PFSK-1 (cell line): ENCODE data around the gene SP2.

Source experiments
- FOXP2 ChIP-seq: optimal IDR thresholded peaks from 2 replicates; pipeline ENCODE3; 2011; ENCODE audit warnings: borderline replicate concordance, control low read depth, inconsistent platforms; ENCODE audit not compliant: insufficient read depth; ENCODE audit errors: extremely low read length, extremely low read depth
- POLR2AphosphoS5 ChIP-seq: IDR thresholded peaks from 2 replicates; pipeline ENCODE4 v1.6.1; 2012; ENCODE audit warnings: low read depth, mild to moderate bottlenecking, control low read depth, low read length, moderate library complexity
- SIN3A ChIP-seq: IDR thresholded peaks from 2 replicates; pipeline ENCODE4 v1.6.1; 2012; ENCODE audit warnings: mild to moderate bottlenecking, low read length, moderate library complexity, borderline replicate concordance; ENCODE audit not compliant: insufficient read depth
- TAF1 ChIP-seq: IDR thresholded peaks from 2 replicates; pipeline ENCODE4 v1.6.1; 2012; ENCODE audit warnings: low read length, control low read depth, borderline replicate concordance; ENCODE audit not compliant: insufficient read depth
- TF ChIP-seq, protein P1 (sequence below), 2 experiments: IDR thresholded peaks; 2 replicates each; pipeline versions ENCODE4 v1.6.1 to v1.8.0; 2011 to 2012; ENCODE audit warnings: low read depth in 2 of 2, low read length in 2 of 2, control low read depth in 1 of 2, inconsistent platforms in 1 of 2, mild to moderate bottlenecking in 1 of 2, moderate library complexity in 1 of 2; ENCODE audit not compliant: insufficient read depth in 1 of 2

DNA sequence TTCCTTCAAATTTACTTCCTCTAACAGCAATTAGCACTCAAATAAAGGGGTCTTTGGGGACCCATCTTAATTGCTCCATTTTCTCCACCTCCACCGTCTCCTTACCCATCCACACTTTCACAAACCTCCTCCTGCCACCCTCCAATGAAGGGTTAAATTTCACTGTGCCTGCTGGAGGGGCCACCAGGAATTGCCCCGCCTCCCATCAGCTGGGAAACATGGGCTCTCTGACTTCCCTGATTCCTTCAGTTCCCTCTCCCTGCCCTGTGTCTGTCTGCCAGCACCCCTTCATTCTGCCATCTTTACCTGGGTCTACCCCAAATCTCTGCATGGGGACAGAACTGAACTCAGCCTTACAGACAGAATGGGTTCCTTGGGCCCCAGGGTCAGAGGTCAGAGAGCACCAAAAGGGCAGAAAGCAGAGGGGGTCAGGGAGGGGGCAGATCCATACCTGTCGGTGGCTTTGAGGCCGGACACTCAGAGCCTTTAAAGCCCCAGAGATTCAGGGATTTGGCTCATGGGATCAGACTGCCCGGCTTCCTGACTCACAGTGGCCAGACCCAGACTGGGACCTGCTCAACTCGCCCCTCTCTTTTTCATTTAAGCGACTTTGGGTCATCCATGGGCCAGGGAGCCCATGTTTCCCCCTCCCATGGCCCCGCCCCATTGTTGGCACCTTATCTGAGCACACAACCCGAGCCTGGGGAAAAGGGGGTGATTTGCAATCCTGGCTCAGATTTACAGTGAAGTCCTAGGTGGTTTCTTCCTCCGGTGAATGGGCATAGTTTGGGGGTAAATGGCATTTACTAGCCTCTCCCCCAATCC is 17.6 kb upstream of the SP2 start:
- TF ChIP-seq, protein P1, sequence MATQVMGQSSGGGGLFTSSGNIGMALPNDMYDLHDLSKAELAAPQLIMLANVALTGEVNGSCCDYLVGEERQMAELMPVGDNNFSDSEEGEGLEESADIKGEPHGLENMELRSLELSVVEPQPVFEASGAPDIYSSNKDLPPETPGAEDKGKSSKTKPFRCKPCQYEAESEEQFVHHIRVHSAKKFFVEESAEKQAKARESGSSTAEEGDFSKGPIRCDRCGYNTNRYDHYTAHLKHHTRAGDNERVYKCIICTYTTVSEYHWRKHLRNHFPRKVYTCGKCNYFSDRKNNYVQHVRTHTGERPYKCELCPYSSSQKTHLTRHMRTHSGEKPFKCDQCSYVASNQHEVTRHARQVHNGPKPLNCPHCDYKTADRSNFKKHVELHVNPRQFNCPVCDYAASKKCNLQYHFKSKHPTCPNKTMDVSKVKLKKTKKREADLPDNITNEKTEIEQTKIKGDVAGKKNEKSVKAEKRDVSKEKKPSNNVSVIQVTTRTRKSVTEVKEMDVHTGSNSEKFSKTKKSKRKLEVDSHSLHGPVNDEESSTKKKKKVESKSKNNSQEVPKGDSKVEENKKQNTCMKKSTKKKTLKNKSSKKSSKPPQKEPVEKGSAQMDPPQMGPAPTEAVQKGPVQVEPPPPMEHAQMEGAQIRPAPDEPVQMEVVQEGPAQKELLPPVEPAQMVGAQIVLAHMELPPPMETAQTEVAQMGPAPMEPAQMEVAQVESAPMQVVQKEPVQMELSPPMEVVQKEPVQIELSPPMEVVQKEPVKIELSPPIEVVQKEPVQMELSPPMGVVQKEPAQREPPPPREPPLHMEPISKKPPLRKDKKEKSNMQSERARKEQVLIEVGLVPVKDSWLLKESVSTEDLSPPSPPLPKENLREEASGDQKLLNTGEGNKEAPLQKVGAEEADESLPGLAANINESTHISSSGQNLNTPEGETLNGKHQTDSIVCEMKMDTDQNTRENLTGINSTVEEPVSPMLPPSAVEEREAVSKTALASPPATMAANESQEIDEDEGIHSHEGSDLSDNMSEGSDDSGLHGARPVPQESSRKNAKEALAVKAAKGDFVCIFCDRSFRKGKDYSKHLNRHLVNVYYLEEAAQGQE (IDR thresholded peaks at IDR 0.05; ENCODE audit: insufficient read depth in 1 of 2, low read depth in 2 of 2, low read length in 2 of 2): no peak
- no peak for TF ChIP-seq POLR2AphosphoS5
- no peak for TF ChIP-seq SIN3A
- no peak for TF ChIP-seq TAF1
- no peak for TF ChIP-seq FOXP2
